Peyer's patch (tissue), 4 donors: ENCODE measurements around the gene UBXN7.

Experiments
- CTCF ChIP-seq, 6 experiments: fragments of 450-650 bp in 4 of 6; fragments of 200-600 bp in 2 of 6; sonication (generic) in 1 of 6; IDR thresholded peaks; one replicate each; pipeline ENCODE4 v1.5.1; 2017 to 2019; ENCODE audit warnings: antibody characterized with exemption in 6 of 6, mild to moderate bottlenecking in 3 of 6, moderate library complexity in 1 of 6
- POLR2A ChIP-seq, 2 donors: fragments of 450-650 bp; IDR thresholded peaks; one replicate each; pipeline ENCODE4 v1.5.1; 2017; ENCODE audit warnings: antibody characterized with exemption in 2 of 2, mild to moderate bottlenecking in 2 of 2, moderate library complexity in 2 of 2

DNA sequence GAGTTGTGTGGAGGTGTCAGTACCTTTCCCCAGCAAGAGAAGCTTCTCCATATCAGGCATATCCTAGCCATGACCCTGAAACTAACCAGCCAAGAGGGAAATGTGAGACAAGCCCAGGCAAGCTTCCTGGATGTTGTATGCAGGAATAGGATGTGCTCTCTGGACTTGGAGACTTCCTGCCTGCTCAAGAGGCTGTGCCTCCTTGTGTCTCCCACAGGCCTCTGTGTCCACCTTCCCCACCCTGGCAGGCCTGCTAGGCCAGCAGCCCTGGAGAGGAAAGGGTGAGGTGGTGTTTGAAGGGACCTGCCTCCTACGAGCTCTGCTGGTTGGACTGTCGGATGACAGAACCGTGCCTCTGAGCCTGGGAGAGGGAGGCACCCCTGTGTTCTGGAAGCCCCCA lies 112.1 kb downstream of the UBXN7 start:
- TF ChIP-seq CTCF (IDR thresholded peaks at IDR 0.05) = no peak
- TF ChIP-seq POLR2A (IDR thresholded peaks at IDR 0.05) = no peak
